ENCODE data around the gene SH3RF1.

The SH3RF1 gene

GRCh38 chr4:169158046-169158445 lies 112.7 kb downstream of the SH3RF1 start:
- DNase-seq, result no peak

- no peak for DNase-seq
Measured at GRCh38 chr4:169156392-169156791, 114.4 kb downstream of the SH3RF1 start.

GRCh38 chr4:169154121-169154520 lies 116.6 kb downstream of the SH3RF1 start:
- DNase-seq, result no peak

- DNase-seq, result no peak
Measured at GRCh38 chr4:169153481-169154087, 117.2 kb downstream of the SH3RF1 start.

GRCh38 chr4:169152899-169153298 lies 117.9 kb downstream of the SH3RF1 start:
- DNase-seq, result no peak

- DNase-seq, result no peak
Measured at GRCh38 chr4:169152098-169152497, 118.7 kb downstream of the SH3RF1 start.

GRCh38 chr4:169151671-169152070 lies 119.1 kb downstream of the SH3RF1 start:
- DNase-seq, result no peak

- DNase-seq, result no peak
Measured at GRCh38 chr4:169150806-169151205, 120.0 kb downstream of the SH3RF1 start.

GRCh38 chr4:169148885-169149284 lies 121.9 kb downstream of the SH3RF1 start:
- no peak for DNase-seq

GRCh38 chr4:169147191-169147590 lies 123.6 kb downstream of the SH3RF1 start:
- DNase-seq, result no peak

- no peak for DNase-seq
Measured at GRCh38 chr4:169144061-169144600, 126.6 kb downstream of the SH3RF1 start.

GRCh38 chr4:169143335-169143734 lies 127.4 kb downstream of the SH3RF1 start:
- no peak for DNase-seq

- DNase-seq, result no peak
Measured at GRCh38 chr4:169142906-169143305, 127.8 kb downstream of the SH3RF1 start.

GRCh38 chr4:169142391-169142790 lies 128.4 kb downstream of the SH3RF1 start:
- DNase-seq, result no peak

GRCh38 chr4:169139021-169139420 lies 131.7 kb downstream of the SH3RF1 start:
- DNase-seq, result no peak

- DNase-seq, result no peak
Measured at GRCh38 chr4:169137558-169137920, 133.2 kb downstream of the SH3RF1 start.

GRCh38 chr4:169136796-169137557 lies 133.8 kb downstream of the SH3RF1 start:
- no peak for DNase-seq

GRCh38 chr4:169136330-169136729 lies 134.4 kb downstream of the SH3RF1 start:
- DNase-seq, result no peak

GRCh38 chr4:169135776-169136175 lies 135.0 kb downstream of the SH3RF1 start:
- no peak for DNase-seq

- DNase-seq, result no peak
Measured at GRCh38 chr4:169133932-169134331, 136.8 kb downstream of the SH3RF1 start.

GRCh38 chr4:169132561-169133305 lies 138.0 kb downstream of the SH3RF1 start:
- no peak for DNase-seq

GRCh38 chr4:169131556-169132208 lies 139.1 kb downstream of the SH3RF1 start:
- DNase-seq, result no peak

- no peak for DNase-seq
Measured at GRCh38 chr4:169128902-169129301, 141.9 kb downstream of the SH3RF1 start.
